WERI-Rb-1 (cell line): ENCODE results near the gene CPLANE2.

Source experiments
- DNase-seq: peaks from one replicate; pipeline ENCODE4 v3.0.0-alpha.2; 2020
- H3K27ac ChIP-seq: fragments of 250-450 bp; sonication (Bioruptor Pico); 2 replicates; pipeline ENCODE4 v1.5.1; 2020; ENCODE audit warnings: mild to moderate bottlenecking, moderate library complexity
- H3K27me3 ChIP-seq: fragments of 250-450 bp; sonication (Bioruptor Pico); 2 replicates; pipeline ENCODE4 v1.5.1; 2021; ENCODE audit warnings: mild to moderate bottlenecking, low read depth, moderate library complexity; ENCODE audit not compliant: insufficient read depth, severe bottlenecking
- H3K36me3 ChIP-seq: fragments of 250-450 bp; sonication (Bioruptor Pico); 2 replicates; pipeline ENCODE4 v1.5.1; 2020; ENCODE audit warnings: mild to moderate bottlenecking, moderate library complexity
- H3K4me3 ChIP-seq: 2 replicates; pipeline ENCODE4 v1.5.1; 2011; ENCODE audit warnings: low read depth, mild to moderate bottlenecking, control low read depth, low read length
- H3K9me3 ChIP-seq: fragments of 250-450 bp; sonication (Bioruptor Pico); 2 replicates; pipeline ENCODE4 v1.5.1; 2021; ENCODE audit warnings: mild to moderate bottlenecking, moderate library complexity; ENCODE audit not compliant: severe bottlenecking
- CTCF ChIP-seq: IDR thresholded peaks from 2 replicates; pipeline ENCODE4 v1.5.1; 2011; ENCODE audit warnings: low read depth, mild to moderate bottlenecking, control low read depth, inconsistent platforms, low read length

Gene CPLANE2

GRCh38 chr1:16235944-16236510 is 956 bp downstream of the CPLANE2 start:
- no peak for DNase-seq
- Histone ChIP-seq H3K36me3 (no peaks in the 10 kb centered on the region), H3K27me3 (no peaks in the 10 kb centered on the region), H3K4me3 (peak overlapping the region; percentile 74), H3K27ac (no peak overlapping the region), H3K9me3 (no peaks in the 10 kb centered on the region)
- TF ChIP-seq CTCF = 0 out of 2 replicates have a peak, but pooled peaks have one; percentile 23

GRCh38 chr1:16235347-16235746 is 1.6 kb downstream of the CPLANE2 start:
- no peaks in the 10 kb centered on the region for H3K9me3 ChIP-seq
- DNase-seq = no peak
- no peak overlapping the region for H3K27ac ChIP-seq
- no peak for TF ChIP-seq CTCF
- H3K36me3 ChIP-seq = no peaks in the 10 kb centered on the region
- no peaks in the 10 kb centered on the region for H3K27me3 ChIP-seq
- no peak overlapping the region for H3K4me3 ChIP-seq

DNA sequence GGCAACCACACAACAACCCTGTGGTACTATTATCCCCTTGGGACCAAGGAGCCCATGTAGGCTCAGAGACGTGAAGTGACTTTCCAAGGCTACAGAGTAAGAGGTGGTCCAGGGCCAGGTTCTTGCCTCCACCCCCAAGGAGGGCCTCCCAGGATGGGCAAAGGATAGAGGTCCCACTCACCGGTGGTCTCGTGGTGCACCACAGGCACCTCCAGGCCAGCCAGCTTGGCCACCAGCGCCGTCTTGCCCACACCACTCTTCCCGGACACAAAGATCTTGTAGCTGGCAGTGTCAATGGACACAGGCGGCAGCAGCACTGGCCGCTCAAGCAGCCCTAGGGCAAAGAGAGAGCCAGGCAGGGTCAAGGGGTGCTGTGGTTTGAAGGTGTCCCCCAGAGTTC is 3.6 kb downstream of the CPLANE2 start:
- Histone ChIP-seq H3K27ac (no peak overlapping the region), H3K27me3 (no peaks in the 10 kb centered on the region), H3K9me3 (no peaks in the 10 kb centered on the region), H3K4me3 (no peak overlapping the region), H3K36me3 (no peaks in the 10 kb centered on the region)
- no peak for TF ChIP-seq CTCF
- no peak for DNase-seq

- Histone ChIP-seq H3K9me3 (no peaks in the 10 kb centered on the region), H3K27me3 (no peaks in the 10 kb centered on the region), H3K36me3 (no peaks in the 10 kb centered on the region), H3K4me3 (no peak overlapping the region), H3K27ac (no peak overlapping the region)
- no peak for DNase-seq
- no peak for TF ChIP-seq CTCF
Measured at GRCh38 chr1:16232316-16232710, 4.7 kb downstream of the CPLANE2 start.

DNA sequence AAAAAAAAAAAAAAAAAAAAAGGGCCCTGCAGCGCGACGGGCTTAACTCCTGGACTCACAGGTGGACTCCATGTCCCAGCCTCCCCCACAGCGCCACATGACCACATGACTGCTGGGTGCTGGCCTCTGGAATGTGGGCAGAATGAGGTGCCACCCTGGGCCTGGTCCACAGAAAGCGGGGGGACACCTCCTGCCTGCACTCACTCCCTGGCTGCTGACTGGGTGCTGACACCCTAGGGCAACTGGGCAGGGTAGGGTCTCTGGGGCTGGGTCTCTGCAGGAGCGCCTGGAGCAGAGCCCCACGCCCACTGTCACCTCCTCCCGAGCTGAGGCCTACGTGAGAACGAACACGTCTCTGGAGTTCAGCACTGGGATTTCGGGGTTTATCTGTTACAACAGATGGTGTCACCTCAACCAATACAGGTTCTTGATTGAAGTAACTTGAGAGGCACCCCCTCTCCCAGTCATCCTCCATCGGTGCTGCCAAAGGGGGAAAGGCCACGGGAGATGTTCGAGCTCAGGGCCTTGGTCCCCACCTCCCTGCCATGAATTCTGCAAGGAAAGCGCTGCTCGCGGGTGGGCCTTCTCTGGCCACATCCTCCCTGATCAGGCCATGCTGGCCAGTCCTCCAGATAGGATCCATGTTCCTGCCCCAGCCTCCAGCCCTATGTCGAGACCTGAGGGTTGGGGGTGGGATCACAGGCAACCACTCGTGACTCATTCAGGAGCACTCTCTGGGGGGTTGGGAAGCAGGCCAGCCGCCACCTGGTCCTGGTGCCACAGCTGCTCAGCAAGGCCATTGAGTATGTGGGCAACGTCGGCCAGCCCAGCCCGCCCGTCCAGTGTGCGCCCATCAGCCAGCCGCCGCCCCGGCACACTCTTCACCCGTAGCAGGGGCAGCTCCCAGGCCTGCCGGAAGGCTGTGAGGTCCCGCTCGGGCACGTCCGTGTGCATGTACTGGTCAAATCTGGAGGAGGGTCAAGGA is 5.4 kb downstream of the CPLANE2 start:
- Histone ChIP-seq H3K27me3 (no peaks in the 10 kb centered on the region), H3K9me3 (no peaks in the 10 kb centered on the region), H3K27ac (no peak overlapping the region), H3K36me3 (no peaks in the 10 kb centered on the region), H3K4me3 (no peak overlapping the region)
- no peak for TF ChIP-seq CTCF
- DNase-seq = no peak
